Measurements from ENCODE around the gene SLBP.

The SLBP gene

GRCh38 chr4:1746265-1746691, 34.2 kb upstream of the SLBP start:
- H3K9me3 ChIP-seq (ENCODE audit: control insufficient read depth, low read length): no peaks in the 10 kb centered on the region
- H3K36me3 ChIP-seq (ENCODE audit: control insufficient read depth, insufficient read depth, low read length): no peaks in the 10 kb centered on the region
- H3K9ac ChIP-seq (ENCODE audit: low read length): no peak overlapping the region
- H3K4me3 ChIP-seq (ENCODE audit: low read length): no peak overlapping the region
- peaks cover 8% of the 10 kb centered on the region for H3K4me1 ChIP-seq (ENCODE audit: control insufficient read depth, insufficient read depth, low read length)
- H3K27me3 ChIP-seq (ENCODE audit: control insufficient read depth, insufficient read depth, low read length): peaks cover 9% of the 10 kb centered on the region

GRCh38 chr4:1745697-1746096, 33.6 kb upstream of the SLBP start:
- Histone ChIP-seq H3K9me3 (ENCODE audit: control insufficient read depth, low read length) (no peaks in the 10 kb centered on the region), H3K4me1 (ENCODE audit: control insufficient read depth, insufficient read depth, low read length) (peaks cover 8% of the 10 kb centered on the region), H3K36me3 (ENCODE audit: control insufficient read depth, insufficient read depth, low read length) (no peaks in the 10 kb centered on the region), H3K9ac (ENCODE audit: low read length) (no peak overlapping the region), H3K27me3 (ENCODE audit: control insufficient read depth, insufficient read depth, low read length) (peaks cover 9% of the 10 kb centered on the region), H3K4me3 (ENCODE audit: low read length) (no peak overlapping the region)

GRCh38 chr4:1745165-1745564, 33.0 kb upstream of the SLBP start:
- Histone ChIP-seq H3K4me1 (ENCODE audit: control insufficient read depth, insufficient read depth, low read length) (peaks cover 8% of the 10 kb centered on the region), H3K9ac (ENCODE audit: low read length) (no peak overlapping the region), H3K9me3 (ENCODE audit: control insufficient read depth, low read length) (no peaks in the 10 kb centered on the region), H3K36me3 (ENCODE audit: control insufficient read depth, insufficient read depth, low read length) (no peaks in the 10 kb centered on the region), H3K27me3 (ENCODE audit: control insufficient read depth, insufficient read depth, low read length) (peaks cover 9% of the 10 kb centered on the region), H3K4me3 (ENCODE audit: low read length) (no peak overlapping the region)

- Histone ChIP-seq H3K9ac (ENCODE audit: low read length) (no peak overlapping the region), H3K4me3 (ENCODE audit: low read length) (no peak overlapping the region), H3K36me3 (ENCODE audit: control insufficient read depth, insufficient read depth, low read length) (no peaks in the 10 kb centered on the region), H3K9me3 (ENCODE audit: control insufficient read depth, low read length) (no peaks in the 10 kb centered on the region), H3K27me3 (ENCODE audit: control insufficient read depth, insufficient read depth, low read length) (peaks cover 9% of the 10 kb centered on the region), H3K4me1 (ENCODE audit: control insufficient read depth, insufficient read depth, low read length) (peaks cover 8% of the 10 kb centered on the region)
These were observed 32.4 kb upstream of the SLBP start for GRCh38 chr4:1744552-1744951.

- peaks cover 9% of the 10 kb centered on the region for H3K27me3 ChIP-seq (ENCODE audit: control insufficient read depth, insufficient read depth, low read length)
- H3K4me3 ChIP-seq (ENCODE audit: low read length): no peak overlapping the region
- H3K36me3 ChIP-seq (ENCODE audit: control insufficient read depth, insufficient read depth, low read length): no peaks in the 10 kb centered on the region
- no peak overlapping the region for H3K9ac ChIP-seq (ENCODE audit: low read length)
- peaks cover 8% of the 10 kb centered on the region for H3K4me1 ChIP-seq (ENCODE audit: control insufficient read depth, insufficient read depth, low read length)
- H3K9me3 ChIP-seq (ENCODE audit: control insufficient read depth, low read length): no peaks in the 10 kb centered on the region
These were observed 31.9 kb upstream of the SLBP start for GRCh38 chr4:1743975-1744374.

GRCh38 chr4:1743551-1743950, 31.4 kb upstream of the SLBP start:
- Histone ChIP-seq H3K4me3 (ENCODE audit: low read length) (no peak overlapping the region), H3K36me3 (ENCODE audit: control insufficient read depth, insufficient read depth, low read length) (peaks cover under 1% of the 10 kb centered on the region), H3K9me3 (ENCODE audit: control insufficient read depth, low read length) (no peaks in the 10 kb centered on the region), H3K4me1 (ENCODE audit: control insufficient read depth, insufficient read depth, low read length) (peaks cover 8% of the 10 kb centered on the region), H3K9ac (ENCODE audit: low read length) (no peak overlapping the region), H3K27me3 (ENCODE audit: control insufficient read depth, insufficient read depth, low read length) (peaks cover 9% of the 10 kb centered on the region)

GRCh38 chr4:1741208-1741607, 29.1 kb upstream of the SLBP start:
- H3K9ac ChIP-seq (ENCODE audit: low read length): no peak overlapping the region
- no peaks in the 10 kb centered on the region for H3K27me3 ChIP-seq (ENCODE audit: control insufficient read depth, insufficient read depth, low read length)
- H3K4me1 ChIP-seq (ENCODE audit: control insufficient read depth, insufficient read depth, low read length): no peaks in the 10 kb centered on the region
- H3K9me3 ChIP-seq (ENCODE audit: control insufficient read depth, low read length): no peaks in the 10 kb centered on the region
- no peak overlapping the region for H3K4me3 ChIP-seq (ENCODE audit: low read length)
- peaks cover 17% of the 10 kb centered on the region for H3K36me3 ChIP-seq (ENCODE audit: control insufficient read depth, insufficient read depth, low read length)

GRCh38 chr4:1740021-1740545, 28.0 kb upstream of the SLBP start:
- Histone ChIP-seq H3K9ac (ENCODE audit: low read length) (no peak overlapping the region), H3K27me3 (ENCODE audit: control insufficient read depth, insufficient read depth, low read length) (no peaks in the 10 kb centered on the region), H3K9me3 (ENCODE audit: control insufficient read depth, low read length) (no peaks in the 10 kb centered on the region), H3K4me1 (ENCODE audit: control insufficient read depth, insufficient read depth, low read length) (no peaks in the 10 kb centered on the region), H3K36me3 (ENCODE audit: control insufficient read depth, insufficient read depth, low read length) (peaks cover 17% of the 10 kb centered on the region), H3K4me3 (ENCODE audit: low read length) (no peak overlapping the region)

- Histone ChIP-seq H3K27me3 (ENCODE audit: control insufficient read depth, insufficient read depth, low read length) (no peaks in the 10 kb centered on the region), H3K9ac (ENCODE audit: low read length) (no peak overlapping the region), H3K36me3 (ENCODE audit: control insufficient read depth, insufficient read depth, low read length) (peaks cover 17% of the 10 kb centered on the region)
These were observed 27.2 kb upstream of the SLBP start for GRCh38 chr4:1739358-1739757.

GRCh38 chr4:1738410-1738809, 26.3 kb upstream of the SLBP start:
- no peaks in the 10 kb centered on the region for H3K9me3 ChIP-seq (ENCODE audit: control insufficient read depth, low read length)
- H3K27me3 ChIP-seq (ENCODE audit: control insufficient read depth, insufficient read depth, low read length): no peaks in the 10 kb centered on the region
- peaks cover 17% of the 10 kb centered on the region for H3K36me3 ChIP-seq (ENCODE audit: control insufficient read depth, insufficient read depth, low read length)
- H3K4me3 ChIP-seq (ENCODE audit: low read length): no peak overlapping the region
- no peak overlapping the region for H3K9ac ChIP-seq (ENCODE audit: low read length)
- no peaks in the 10 kb centered on the region for H3K4me1 ChIP-seq (ENCODE audit: control insufficient read depth, insufficient read depth, low read length)

More at GRCh38 chr4:1739358-1739757, 27.2 kb upstream of the SLBP start:
- Histone ChIP-seq H3K4me1 (ENCODE audit: control insufficient read depth, insufficient read depth, low read length) (no peaks in the 10 kb centered on the region), H3K4me3 (ENCODE audit: low read length) (no peak overlapping the region), H3K9me3 (ENCODE audit: control insufficient read depth, low read length) (no peaks in the 10 kb centered on the region)

- Histone ChIP-seq H3K36me3 (ENCODE audit: control insufficient read depth, insufficient read depth, low read length) (peaks cover 23% of the 10 kb centered on the region), H3K9ac (ENCODE audit: low read length) (no peak overlapping the region), H3K9me3 (ENCODE audit: control insufficient read depth, low read length) (no peaks in the 10 kb centered on the region), H3K4me3 (ENCODE audit: low read length) (no peak overlapping the region), H3K27me3 (ENCODE audit: control insufficient read depth, insufficient read depth, low read length) (no peaks in the 10 kb centered on the region), H3K4me1 (ENCODE audit: control insufficient read depth, insufficient read depth, low read length) (no peaks in the 10 kb centered on the region)
These were observed 25.5 kb upstream of the SLBP start for GRCh38 chr4:1737666-1738065.

GRCh38 chr4:1736812-1737211, 24.7 kb upstream of the SLBP start:
- no peak overlapping the region for H3K9ac ChIP-seq (ENCODE audit: low read length)
- H3K4me1 ChIP-seq (ENCODE audit: control insufficient read depth, insufficient read depth, low read length): no peaks in the 10 kb centered on the region
- H3K27me3 ChIP-seq (ENCODE audit: control insufficient read depth, insufficient read depth, low read length): no peaks in the 10 kb centered on the region
- no peaks in the 10 kb centered on the region for H3K9me3 ChIP-seq (ENCODE audit: control insufficient read depth, low read length)
- H3K4me3 ChIP-seq (ENCODE audit: low read length): no peak overlapping the region
- H3K36me3 ChIP-seq (ENCODE audit: control insufficient read depth, insufficient read depth, low read length): peaks cover 24% of the 10 kb centered on the region

DNA sequence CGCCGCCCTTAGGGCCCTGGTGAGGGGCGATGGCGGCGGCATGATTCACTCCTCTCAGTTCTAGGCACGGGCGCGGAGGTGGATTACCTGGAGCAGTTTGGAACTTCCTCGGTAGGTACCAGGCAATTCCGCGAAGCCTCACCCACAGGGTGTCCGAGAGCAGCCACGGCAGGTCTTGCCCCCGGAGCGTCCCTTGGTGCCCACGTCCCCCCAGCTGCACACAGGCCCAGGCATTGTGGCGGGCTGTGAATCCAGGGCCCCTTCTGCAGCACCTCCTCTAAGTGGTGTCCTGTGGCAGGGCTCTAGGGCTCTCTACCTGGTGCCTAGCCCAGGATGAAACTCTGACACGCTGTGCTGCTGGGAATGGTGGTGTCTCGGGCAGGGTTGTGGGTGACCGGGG, 23.1 kb upstream of the SLBP start:
- Histone ChIP-seq H3K9ac (ENCODE audit: low read length) (no peak overlapping the region), H3K9me3 (ENCODE audit: control insufficient read depth, low read length) (no peaks in the 10 kb centered on the region), H3K36me3 (ENCODE audit: control insufficient read depth, insufficient read depth, low read length) (peaks cover 24% of the 10 kb centered on the region), H3K4me3 (ENCODE audit: low read length) (no peak overlapping the region), H3K4me1 (ENCODE audit: control insufficient read depth, insufficient read depth, low read length) (no peaks in the 10 kb centered on the region), H3K27me3 (ENCODE audit: control insufficient read depth, insufficient read depth, low read length) (no peaks in the 10 kb centered on the region)

Data from mucosa of stomach (tissue), 1 donor.